EH (cell line): ENCODE measurements around the gene SLIT2.
A peak's percentile ranks its signal among the peaks of the same experiment; 100 is the strongest.

ENCODE experiments used
- DNase-seq: peaks from one replicate; pipeline ENCODE4 v3.0.0-alpha.2; 2015; ENCODE audit warnings: low read depth

SLIT2 gene

GRCh38 chr4:20251796-20252655 is at the start of gene SLIT2:
SLIT2 (plus strand) TSS chr4:20251905; CDS start chr4:20253816, 1,911 bp downstream.
- DNase-seq: peak; percentile 88

GRCh38 chr4:20203508-20203907 is 48.2 kb upstream of the SLIT2 start:
- peak; percentile 99 for DNase-seq

- peak; percentile 31 for DNase-seq
These were observed 34.2 kb upstream of the SLIT2 start for GRCh38 chr4:20217521-20217920.

GRCh38 chr4:20217951-20218350 is 33.8 kb upstream of the SLIT2 start:
- no peak for DNase-seq

GRCh38 chr4:20219521-20219920 is 32.2 kb upstream of the SLIT2 start:
- DNase-seq: peak; percentile 45

GRCh38 chr4:20237894-20238537 is 13.7 kb upstream of the SLIT2 start:
- no peak for DNase-seq

GRCh38 chr4:20248155-20248558 is 3.5 kb upstream of the SLIT2 start:
- peak; percentile 82 for DNase-seq

GRCh38 chr4:20249333-20249732 is 2.4 kb upstream of the SLIT2 start:
- DNase-seq: peak; percentile 67

- DNase-seq: no peak
These were observed 492 bp upstream of the SLIT2 start for GRCh38 chr4:20251031-20251795.

GRCh38 chr4:20252656-20253282 is 1.1 kb downstream of the SLIT2 start:
- DNase-seq: peak; percentile 61

- peak; percentile 20 for DNase-seq
These were observed 1.6 kb downstream of the SLIT2 start for GRCh38 chr4:20253283-20253734.

GRCh38 chr4:20253735-20254409 is 2.2 kb downstream of the SLIT2 start:
- peak; percentile 55 for DNase-seq

GRCh38 chr4:20254511-20255250 is 3.0 kb downstream of the SLIT2 start:
- DNase-seq: peak; percentile 61

GRCh38 chr4:20255251-20255586 is 3.5 kb downstream of the SLIT2 start:
- no peak for DNase-seq

- DNase-seq: peak; percentile 27
These were observed 4.1 kb downstream of the SLIT2 start for GRCh38 chr4:20255823-20256222.

- DNase-seq: peak; percentile 57
These were observed 4.7 kb downstream of the SLIT2 start for GRCh38 chr4:20256381-20256881.

GRCh38 chr4:20259707-20260106 is 8.0 kb downstream of the SLIT2 start:
- peak; percentile 23 for DNase-seq

- DNase-seq: peak; percentile 9
These were observed 9.1 kb downstream of the SLIT2 start for GRCh38 chr4:20260821-20261220.

- DNase-seq: no peak
These were observed 10.5 kb downstream of the SLIT2 start for GRCh38 chr4:20262221-20262620.

- no peak for DNase-seq
These were observed 13.0 kb downstream of the SLIT2 start for GRCh38 chr4:20264688-20265087.

GRCh38 chr4:20265726-20266125 is 14.0 kb downstream of the SLIT2 start:
- no peak for DNase-seq
